HepG2 (cell line): ENCODE measurements around the gene KIAA0232. TPM values are rescaled to one million over a fixed set of nuclear protein-coding genes. Genes with fewer than 3 reads are reported as not detected.

Source experiments
- CHCHD3 ChIP-seq: sonication (generic); formaldehyde crosslinking; IDR thresholded peaks from 2 replicates; pipeline ENCODE4 v1.8.0; 2022; ENCODE audit warnings: mild to moderate bottlenecking, missing genetic modification reagents, moderate library complexity
- KDM1A ChIP-seq: IDR thresholded peaks from 2 replicates; pipeline ENCODE4 v1.6.1; 2016; ENCODE audit warnings: missing compliant biosample characterization
- MEIS1 ChIP-seq: sonication (generic); formaldehyde crosslinking; IDR thresholded peaks from 2 replicates; pipeline ENCODE4 v1.9.0; 2021; ENCODE audit warnings: mild to moderate bottlenecking, missing genetic modification reagents, moderate library complexity, borderline replicate concordance
- NFIC ChIP-seq: IDR thresholded peaks from 2 replicates; pipeline ENCODE4 v1.6.1; 2012; ENCODE audit warnings: mild to moderate bottlenecking, low read length, inconsistent platforms
- PRDM10 ChIP-seq: sonication (generic); formaldehyde crosslinking; IDR thresholded peaks from 2 replicates; pipeline ENCODE4 v1.4.0; 2020; ENCODE audit warnings: low read depth, missing genetic modification reagents
- TBL1XR1 ChIP-seq: fragments of 150-350 bp; IDR thresholded peaks from 2 replicates; pipeline ENCODE4 v1.6.1; 2014; ENCODE audit warnings: borderline replicate concordance, low read length; ENCODE audit not compliant: partially characterized antibody
- U2AF2 ChIP-seq: fragments of 200-400 bp; formaldehyde crosslinking; IDR thresholded peaks from 2 replicates; pipeline ENCODE4 v1.6.1; 2017; ENCODE audit warnings: low read depth, mild to moderate bottlenecking, low read length
- ZNF33B ChIP-seq: sonication (generic); formaldehyde crosslinking; IDR thresholded peaks from 2 replicates; pipeline ENCODE4 v1.5.1; 2020; ENCODE audit warnings: mild to moderate bottlenecking, missing genetic modification reagents
- polyA plus RNA-seq, 8 experiments: library from polyadenylated mRNA; depleted of rRNA in 3 of 8; stranded (reverse) in 7 of 8; unstranded in 1 of 8; fragments of >200 nt; fragmentation: Illumina TruSeq in 4 of 8; extraction: Trizol in 4 of 8; gene quantifications; 2 replicates each; pipeline versions ENCODE4 v1.2.1 to v1.2.3, GENCODE V29; 2011 to 2016; ENCODE audit warnings: low read depth in 4 of 8, missing spikeins in 1 of 8, mixed read lengths in 1 of 8; ENCODE audit not compliant: insufficient read depth in 1 of 8
- total RNA-seq, 5 experiments: library from RNA; depleted of rRNA; stranded (reverse); fragments of >200 nt; fragmentation: Illumina TruSeq; extraction: Trizol; gene quantifications; 2 replicates each; pipeline ENCODE4 v1.2.3, GENCODE V29; 2016; ENCODE audit warnings: low read depth in 1 of 5
- TF ChIP-seq, protein P1 (sequence below): sonication (generic); formaldehyde crosslinking; IDR thresholded peaks from 2 replicates; pipeline ENCODE4 v1.5.0; 2020; ENCODE audit warnings: missing genetic modification reagents

Gene KIAA0232
- total and polyA plus RNA-seq, 2 of the 13 experiments (the other 11 are each of a cell fraction or from before 2014, with no cell fraction given): 7.8 to 17.1 TPM

DNA sequence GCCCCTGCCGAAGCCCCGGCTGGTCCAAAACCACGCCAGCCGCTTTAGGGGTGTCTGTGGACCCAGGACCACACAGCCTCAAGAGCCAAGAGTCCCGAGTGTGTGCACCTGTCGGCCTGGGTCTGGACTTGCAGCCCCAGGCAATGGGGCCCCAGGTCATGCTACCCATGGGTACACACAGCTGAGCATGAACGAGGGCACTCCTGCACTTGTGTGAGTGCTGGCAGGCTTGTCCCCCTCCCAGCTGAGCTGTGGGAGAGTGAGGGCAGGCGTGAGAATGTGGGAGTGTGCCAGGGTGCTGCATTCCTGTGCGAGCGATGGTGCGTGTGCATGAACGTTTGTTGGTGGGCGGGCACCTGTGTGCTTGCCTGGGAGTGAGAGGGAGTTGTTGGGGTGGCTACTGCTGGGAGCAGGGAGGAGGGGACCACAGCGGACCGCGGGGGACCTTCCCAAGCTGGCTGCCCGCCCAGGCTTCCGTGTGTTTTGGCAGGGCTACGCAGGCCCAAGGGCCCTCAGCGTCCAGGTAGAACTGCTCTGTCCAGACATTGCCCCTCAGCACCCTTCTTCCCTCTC is 35.7 kb upstream of the KIAA0232 start (continued):
- TF ChIP-seq KDM1A (CRISPR knock-in tag) (no peak), CHCHD3 (no peak), PRDM10 (CRISPR knock-in tag) (peak; percentile 54; the same call in 1 of the 2 replicates), ZNF33B (no peak), U2AF2 (no peak), NFIC (no peak), TBL1XR1 (no peak), MEIS1 (CRISPR knock-in tag) (no peak)
- TF ChIP-seq, protein P1, sequence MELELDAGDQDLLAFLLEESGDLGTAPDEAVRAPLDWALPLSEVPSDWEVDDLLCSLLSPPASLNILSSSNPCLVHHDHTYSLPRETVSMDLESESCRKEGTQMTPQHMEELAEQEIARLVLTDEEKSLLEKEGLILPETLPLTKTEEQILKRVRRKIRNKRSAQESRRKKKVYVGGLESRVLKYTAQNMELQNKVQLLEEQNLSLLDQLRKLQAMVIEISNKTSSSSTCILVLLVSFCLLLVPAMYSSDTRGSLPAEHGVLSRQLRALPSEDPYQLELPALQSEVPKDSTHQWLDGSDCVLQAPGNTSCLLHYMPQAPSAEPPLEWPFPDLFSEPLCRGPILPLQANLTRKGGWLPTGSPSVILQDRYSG (CRISPR knock-in tag): no peak
